ENCODE results near the gene SND1.

SND1 gene

DNA sequence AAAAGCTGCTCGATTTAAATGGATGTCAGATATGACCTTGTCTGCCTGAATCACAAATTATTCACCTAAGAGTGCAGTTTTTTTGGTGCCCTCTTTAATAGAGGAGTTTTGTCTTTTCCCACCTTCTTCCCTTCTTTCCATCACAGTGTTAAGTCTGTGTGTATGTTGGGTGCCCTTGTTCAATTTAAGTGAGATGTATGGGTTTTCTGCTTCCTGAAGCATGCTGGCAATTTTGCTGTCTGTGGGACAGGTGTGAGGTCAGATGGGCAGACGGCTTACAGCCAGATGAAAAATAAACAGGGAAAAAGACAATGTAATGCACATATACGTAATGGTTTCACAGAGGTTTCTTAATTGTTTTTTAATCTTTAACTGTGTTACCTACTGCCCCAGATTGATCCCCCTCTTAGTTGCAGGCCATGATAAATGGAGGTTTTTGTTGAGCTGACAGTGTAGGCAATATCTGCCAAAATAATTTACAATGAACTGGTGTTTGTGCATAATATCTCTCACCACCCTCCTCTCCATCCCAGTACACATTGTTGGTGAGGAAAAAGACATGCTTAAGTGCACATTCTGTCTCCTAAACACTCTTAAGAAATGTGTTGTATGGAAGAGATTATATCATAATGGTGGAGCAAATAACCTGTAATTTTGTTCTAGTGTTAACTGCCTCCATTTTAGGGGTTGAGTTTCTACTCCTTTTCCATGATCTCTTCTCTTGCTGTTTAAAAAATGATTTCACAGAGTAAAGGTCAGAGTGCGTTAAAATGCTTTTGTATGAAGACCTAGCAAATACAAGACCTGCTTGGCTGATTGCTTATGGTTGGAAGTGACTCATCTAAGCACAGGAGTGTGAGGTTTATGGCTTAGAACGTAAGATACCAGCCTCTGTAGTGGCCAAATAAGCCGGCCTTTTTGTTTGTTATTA is 255.4 kb downstream of the SND1 start:
- DNase-seq (ENCODE audit: low spot score) = no peak

DNA sequence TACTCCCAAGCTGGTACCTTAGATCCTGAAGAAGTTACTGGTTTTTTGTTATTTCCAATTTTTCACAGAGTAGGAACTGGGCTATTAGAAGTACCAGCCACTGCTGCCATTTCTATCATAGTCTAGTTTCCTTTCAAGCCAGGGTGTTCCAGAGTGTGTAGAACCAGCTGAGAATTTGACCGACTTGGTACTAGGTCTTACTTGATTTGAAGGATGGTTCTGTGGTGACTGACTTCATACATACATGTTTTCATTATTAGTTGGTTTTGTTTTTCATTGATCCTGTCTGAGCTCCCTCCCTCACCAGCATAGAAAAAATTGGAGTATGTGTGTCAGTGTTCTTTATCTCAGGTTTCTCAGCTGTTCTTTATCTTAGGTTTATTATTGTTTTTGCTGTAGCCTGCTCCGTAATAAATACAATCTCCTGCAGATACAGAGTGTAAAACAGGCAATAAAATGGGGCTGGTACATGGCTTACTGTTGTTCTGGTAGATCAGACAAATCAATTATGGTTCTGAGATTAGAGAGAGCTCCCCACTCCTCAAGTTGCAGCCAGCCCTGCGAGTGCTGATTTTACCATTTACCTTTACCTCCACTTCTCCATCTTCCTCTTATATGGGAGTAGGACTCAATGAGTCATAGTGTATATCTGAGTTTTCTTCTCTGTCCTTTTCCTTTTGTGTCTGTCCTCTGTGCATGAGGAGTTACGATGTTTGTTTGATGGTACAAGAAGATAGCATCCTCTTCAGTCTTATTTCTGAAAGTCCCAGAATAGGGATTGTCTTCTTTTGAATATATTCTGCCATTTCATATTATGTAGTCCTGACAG is 256.6 kb downstream of the SND1 start:
- DNase-seq (ENCODE audit: low spot score) = no peak

DNA sequence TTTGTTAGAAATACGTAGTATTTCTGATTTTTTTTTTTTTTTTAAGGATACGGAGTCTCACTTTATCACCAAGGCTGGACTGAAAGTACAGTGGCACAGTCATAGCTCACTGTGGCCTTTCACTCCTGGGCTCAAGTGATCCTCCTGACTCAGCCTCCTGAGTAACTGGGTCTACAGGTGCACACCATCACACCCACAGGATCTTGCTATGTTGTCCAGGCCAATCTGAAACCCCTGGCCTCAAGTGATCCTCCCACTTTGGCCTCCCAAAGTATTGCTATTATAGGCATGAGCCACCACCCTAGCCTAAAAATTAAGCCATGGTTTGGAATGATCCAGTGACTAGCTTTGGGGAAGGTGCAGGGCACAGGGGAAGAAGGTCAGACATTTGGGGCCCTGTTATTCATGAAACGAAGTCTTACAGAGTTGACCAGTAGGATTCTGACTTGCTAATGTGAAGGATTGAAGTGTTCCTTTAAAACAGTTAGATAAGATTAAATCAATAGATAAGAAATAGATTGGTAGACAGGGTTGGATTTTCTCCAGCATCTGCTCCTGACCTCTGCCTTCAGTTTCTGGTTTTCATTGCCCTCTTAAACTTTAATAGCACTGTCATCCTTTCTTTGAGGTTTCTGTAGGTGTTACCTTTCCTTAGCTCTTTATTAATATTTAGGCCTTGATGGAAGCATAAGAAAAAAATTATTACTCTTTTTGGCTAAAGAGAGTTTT is 257.6 kb downstream of the SND1 start:
- DNase-seq (ENCODE audit: low spot score) = no peak

DNA sequence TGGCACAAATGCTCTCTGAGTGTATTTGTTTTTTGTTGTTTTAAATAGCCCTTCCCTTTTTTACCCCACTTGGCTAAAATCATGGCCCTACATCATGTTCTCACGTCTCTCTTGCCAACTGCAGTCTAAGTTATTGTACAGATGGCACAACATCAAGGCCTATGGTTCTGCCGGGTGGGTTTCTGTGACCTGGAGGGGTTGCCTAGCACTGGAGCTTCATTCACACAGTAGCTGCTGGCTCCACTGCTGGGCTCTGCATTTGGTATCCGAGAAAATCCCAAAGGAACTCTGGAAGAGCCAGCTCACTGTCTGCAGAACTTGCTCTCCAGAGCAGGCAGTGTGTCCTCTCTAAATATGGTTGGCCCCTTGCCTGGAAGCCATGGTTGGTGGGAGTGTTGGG is 258.7 kb downstream of the SND1 start:
- no peak for DNase-seq (ENCODE audit: low spot score)

DNA sequence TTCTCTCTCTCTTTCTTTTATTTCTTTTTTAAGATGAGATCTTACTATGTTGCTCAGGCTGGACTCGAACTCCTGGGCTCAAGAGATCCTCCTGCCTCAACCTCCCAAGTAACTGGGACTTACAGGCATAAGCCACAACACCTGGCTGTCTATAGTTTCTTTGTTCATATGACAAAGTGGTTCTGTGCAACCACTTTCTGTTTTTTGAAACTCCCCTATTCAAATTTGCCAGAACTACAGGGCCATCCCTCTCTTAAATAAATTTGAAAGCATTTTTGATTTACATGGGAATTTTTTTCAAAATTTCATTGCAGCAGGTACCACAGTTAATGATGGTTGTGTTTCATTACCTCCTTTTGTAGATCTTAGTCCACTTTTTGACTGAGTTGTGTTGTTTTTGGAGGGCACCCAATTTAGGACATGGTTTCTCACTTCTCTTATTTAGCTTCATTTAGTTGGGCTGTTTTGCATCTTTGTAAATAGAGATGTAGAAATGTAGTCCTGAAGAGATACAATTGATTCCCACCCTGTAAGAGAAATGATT is 260.0 kb downstream of the SND1 start:
- no peak for DNase-seq (ENCODE audit: low spot score)

DNA sequence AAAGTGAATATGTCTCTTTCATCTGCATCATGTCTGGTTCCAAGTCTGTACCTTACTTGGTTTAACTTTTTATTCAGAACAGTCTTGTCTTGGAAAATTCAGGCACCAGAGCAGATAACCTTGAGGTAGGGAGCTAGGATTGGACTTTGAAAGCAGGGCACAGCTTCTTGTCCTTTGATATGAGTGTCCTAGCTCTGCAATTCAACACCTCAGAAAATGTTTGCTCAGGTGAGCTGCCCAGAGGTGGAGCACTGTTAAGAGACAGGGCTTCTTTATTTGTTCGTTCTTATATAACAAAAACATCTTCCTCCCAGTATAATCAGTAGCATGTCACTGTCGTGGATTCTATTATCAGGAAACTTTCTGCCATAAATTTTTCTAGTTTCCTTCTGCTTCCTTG is 260.9 kb downstream of the SND1 start:
- no peak for DNase-seq (ENCODE audit: low spot score)

DNA sequence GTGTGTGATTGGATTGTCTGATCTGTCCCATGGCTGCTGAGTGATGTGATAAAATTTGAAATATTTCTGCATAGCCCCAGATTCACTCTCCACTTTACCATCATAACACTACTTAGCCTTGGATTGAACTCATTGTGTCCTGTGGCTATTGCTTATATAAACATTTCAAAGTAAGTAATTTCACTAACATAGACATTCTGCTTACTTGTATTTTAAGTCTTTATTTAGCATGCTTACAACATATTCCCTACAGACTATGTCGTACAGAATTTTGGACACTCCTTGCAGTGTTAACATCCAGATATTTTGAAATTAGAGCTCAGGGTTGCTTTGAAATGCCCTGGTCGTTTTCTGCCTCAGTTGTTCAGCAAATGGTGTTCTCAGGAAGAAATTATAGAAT is 261.7 kb downstream of the SND1 start:
- DNase-seq (ENCODE audit: low spot score) = no peak

DNA sequence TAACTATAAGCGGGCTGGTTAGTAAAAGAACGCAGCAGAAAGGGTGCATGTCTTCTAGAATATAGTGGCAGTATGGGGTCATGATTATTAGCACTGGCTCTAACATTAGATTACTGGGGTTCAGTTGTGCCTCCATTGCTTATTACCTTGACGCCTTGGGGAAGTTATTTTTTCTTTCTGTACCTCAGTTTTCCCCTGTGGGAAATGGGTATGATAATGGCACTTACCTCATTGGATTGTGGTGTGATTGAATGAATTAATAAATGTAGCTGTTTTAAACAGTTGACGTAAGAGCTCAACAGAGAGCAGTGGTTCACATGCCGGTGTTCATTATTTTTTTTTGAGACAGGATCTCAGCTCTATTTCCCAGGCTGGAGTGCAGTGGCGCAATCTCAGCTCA is 262.7 kb downstream of the SND1 start:
- DNase-seq (ENCODE audit: low spot score) = no peak

DNA sequence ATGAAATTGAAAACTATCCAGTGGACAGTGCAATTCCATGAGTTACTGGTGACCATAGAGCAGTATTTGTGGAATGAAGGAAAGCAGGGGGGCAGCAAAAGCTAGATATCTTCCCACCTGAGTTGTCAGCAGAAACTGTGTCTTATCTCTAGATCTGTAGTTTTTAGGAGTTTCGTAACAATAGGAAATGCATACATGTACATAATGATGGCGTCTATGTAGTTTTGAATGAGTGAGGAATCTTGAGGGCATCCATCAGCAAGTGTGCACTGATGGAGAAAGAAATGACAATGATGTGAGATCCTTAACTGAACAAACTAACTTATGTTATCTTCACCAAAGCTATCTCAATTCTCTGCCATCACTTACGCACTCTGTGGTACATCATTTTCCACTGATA is 264.7 kb downstream of the SND1 start:
- no peak for DNase-seq (ENCODE audit: low spot score)

GRCh38 chr7:127918130-127918529 is 266.1 kb downstream of the SND1 start:
- DNase-seq (ENCODE audit: low spot score) = no peak

DNA sequence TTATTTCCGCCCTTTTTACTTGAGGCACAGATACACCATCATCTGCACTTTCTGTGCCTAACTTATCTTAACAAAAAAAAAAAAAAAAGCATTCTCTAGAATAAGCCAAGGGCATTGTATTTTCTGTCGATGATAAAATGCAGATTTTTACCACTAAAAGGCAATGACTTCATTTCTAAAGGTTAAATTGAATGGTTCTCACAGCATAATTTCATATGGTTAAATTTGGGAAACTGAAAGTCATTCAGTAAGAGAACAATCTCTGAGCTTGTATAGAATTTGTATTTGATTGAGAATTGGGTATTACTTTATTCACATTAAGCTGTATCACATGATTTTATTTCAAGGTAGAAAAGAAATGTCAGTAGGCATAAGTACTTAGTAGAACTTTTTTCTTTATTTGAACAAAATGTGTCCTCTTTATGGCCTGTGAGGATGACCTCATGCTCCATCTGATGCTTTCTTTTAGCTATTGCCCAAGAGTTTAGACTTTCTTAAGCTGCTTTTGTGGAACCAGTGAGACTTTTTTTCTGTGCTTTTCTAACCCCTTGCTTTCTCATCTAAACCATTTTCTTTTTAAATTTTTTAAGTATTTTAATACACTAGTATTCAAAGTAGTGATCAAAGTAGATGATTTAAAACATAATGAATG is 268.9 kb downstream of the SND1 start:
- DNase-seq (ENCODE audit: low spot score) = peak; percentile 33

GRCh38 chr7:127922656-127923055 is 270.7 kb downstream of the SND1 start:
- no peak for DNase-seq (ENCODE audit: low spot score)

- DNase-seq (ENCODE audit: low spot score) = no peak
Measured at GRCh38 chr7:127924874-127925273, 272.9 kb downstream of the SND1 start.

GRCh38 chr7:127927348-127927696 is 275.3 kb downstream of the SND1 start:
- no peak for DNase-seq (ENCODE audit: low spot score)

GRCh38 chr7:127928222-127928621 is 276.2 kb downstream of the SND1 start:
- DNase-seq (ENCODE audit: low spot score) = no peak

GRCh38 chr7:127928852-127929251 is 276.9 kb downstream of the SND1 start:
- DNase-seq (ENCODE audit: low spot score) = no peak

GRCh38 chr7:127930341-127931328 is 278.6 kb downstream of the SND1 start:
- no peak for DNase-seq (ENCODE audit: low spot score)

DNA sequence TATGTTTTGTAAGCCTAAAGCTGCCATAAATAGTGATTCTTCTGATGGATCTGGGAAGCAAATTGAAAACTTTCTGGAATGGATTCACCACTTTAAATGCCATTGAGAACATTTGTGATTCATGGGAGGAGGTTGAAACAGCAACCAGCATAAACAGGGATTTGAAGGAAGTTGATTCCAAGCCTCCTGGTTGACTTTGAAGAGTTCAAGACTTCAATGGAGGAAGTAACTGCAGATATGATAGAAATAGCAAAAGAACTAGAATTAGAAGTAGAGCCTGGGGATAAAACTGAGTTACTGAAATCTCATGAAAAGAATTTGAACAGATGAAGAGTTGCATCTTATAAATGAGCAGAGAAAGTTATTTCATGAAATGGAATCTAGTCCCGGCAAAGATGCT is 280.1 kb downstream of the SND1 start:
- DNase-seq (ENCODE audit: low spot score) = no peak

DNA sequence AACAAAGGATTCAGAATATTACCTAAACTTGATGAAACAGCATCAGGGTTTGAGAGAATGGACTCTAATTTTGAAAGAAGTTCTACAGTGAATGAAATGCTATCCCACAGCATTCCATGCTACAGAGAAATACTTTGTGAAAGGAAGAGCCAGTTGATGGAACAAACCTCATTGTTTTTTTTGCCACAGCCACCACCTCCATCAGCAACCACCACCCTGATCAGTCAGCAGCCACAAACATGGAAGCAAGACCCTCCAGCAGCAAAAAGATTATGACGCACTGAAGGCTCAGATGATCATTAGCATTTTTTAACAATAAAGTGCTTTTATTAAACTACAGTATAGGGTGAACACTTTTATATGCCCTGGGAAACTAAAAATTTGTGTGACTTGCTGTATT is 280.5 kb downstream of the SND1 start:
- no peak for DNase-seq (ENCODE audit: low spot score)

DNA sequence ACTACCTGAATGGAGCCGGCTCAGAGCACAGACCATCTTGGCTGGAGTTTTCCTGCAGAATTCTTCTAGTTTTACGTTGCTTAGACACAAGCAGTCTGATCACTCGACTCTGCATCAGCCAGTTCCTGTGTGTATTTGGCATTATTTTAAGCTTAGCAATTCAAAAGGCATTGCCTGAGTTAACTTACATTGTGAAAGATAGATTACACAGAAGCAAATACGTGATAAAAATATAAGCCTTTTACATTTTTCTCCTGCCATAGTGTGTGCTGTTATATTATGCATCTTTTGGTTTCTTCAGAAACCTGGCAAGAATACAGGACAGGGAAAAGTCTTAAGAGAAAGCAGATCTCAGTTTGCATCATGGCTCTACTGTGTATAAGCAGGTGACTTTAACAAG is 281.2 kb downstream of the SND1 start:
- no peak for DNase-seq (ENCODE audit: low spot score)

DNA sequence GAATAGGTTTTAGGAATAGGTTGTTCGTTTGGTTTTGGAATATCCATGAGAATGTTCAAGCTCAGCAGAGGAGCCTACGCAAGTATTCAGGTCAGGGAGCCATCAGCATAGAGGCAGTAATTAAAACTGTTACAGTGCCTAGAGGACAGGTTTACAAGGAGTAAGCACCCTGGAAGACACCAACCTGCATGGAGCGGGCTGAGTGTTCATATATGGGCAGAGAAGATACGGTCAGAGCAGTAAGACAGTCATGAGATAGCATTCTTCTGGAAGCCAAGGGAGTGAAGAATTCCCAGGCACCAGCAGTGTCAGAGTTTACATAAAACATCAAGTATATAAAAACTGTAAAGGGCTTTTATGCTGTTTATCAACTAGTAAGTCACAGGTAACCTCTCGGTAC is 282.7 kb downstream of the SND1 start:
- DNase-seq (ENCODE audit: low spot score) = no peak

All from AG08396 (cell line).